Measurements from ENCODE around the gene ADGRB3. TPM values are rescaled to one million over a fixed set of nuclear protein-coding genes. Genes with fewer than 3 reads are reported as not detected.

ADGRB3 gene
- total RNA-seq, 1 experiment from 2014 or later, result 0.09 TPM

- CTCF ChIA-PET, result no interaction called here
- no peaks in the 10 kb centered on the region for H3K27me3 Mint-ChIP-seq (ENCODE audit: unreplicated experiment)
Observed at GRCh38 chr6:68625998-68626397, 9.1 kb upstream of the ADGRB3 start.

DNA sequence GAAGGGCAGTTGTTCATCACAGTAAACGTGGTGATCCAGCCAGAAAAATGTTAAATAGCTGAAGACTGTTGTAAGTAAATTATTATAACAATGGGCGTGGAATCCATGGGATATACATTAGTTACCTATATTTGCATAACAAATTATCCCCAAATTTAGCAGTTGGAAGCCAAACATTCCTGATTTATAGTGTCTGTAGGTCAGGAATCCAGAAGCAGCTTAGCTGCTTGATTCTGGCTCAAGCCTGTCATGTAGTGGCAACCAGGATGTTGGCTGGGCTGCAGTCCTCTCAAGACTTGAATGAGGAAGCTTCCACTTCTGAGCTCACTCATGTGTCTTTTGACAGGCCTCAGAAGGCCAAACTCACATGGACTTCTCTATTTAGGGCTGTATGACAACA lies 6.9 kb upstream of the ADGRB3 start:
- no TSS peak for BruUV-seq (replicated peaks)
- TF ChIP-seq, protein P1, sequence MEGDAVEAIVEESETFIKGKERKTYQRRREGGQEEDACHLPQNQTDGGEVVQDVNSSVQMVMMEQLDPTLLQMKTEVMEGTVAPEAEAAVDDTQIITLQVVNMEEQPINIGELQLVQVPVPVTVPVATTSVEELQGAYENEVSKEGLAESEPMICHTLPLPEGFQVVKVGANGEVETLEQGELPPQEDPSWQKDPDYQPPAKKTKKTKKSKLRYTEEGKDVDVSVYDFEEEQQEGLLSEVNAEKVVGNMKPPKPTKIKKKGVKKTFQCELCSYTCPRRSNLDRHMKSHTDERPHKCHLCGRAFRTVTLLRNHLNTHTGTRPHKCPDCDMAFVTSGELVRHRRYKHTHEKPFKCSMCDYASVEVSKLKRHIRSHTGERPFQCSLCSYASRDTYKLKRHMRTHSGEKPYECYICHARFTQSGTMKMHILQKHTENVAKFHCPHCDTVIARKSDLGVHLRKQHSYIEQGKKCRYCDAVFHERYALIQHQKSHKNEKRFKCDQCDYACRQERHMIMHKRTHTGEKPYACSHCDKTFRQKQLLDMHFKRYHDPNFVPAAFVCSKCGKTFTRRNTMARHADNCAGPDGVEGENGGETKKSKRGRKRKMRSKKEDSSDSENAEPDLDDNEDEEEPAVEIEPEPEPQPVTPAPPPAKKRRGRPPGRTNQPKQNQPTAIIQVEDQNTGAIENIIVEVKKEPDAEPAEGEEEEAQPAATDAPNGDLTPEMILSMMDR (IDR thresholded peaks at IDR 0.05; ENCODE audit: unreplicated experiment), result no peak
- intact Hi-C loops (cut with micrococcal nuclease; ENCODE audit: unreplicated experiment), result no loop called here
- Mint-ChIP-seq H3K9me3 (ENCODE audit: low read depth, unreplicated experiment) (peaks cover 3% of the 10 kb centered on the region), H3K4me3 (ENCODE audit: low read depth, unreplicated experiment) (no peak overlapping the region), H3K36me3 (ENCODE audit: insufficient read depth, unreplicated experiment) (no peaks in the 10 kb centered on the region), H3K4me1 (ENCODE audit: low read depth, unreplicated experiment) (no peaks in the 10 kb centered on the region), H3K27me3 (ENCODE audit: unreplicated experiment) (no peaks in the 10 kb centered on the region), H3K27ac (ENCODE audit: unreplicated experiment) (no peak overlapping the region)
- no peak for DNase-seq
- CTCF ChIA-PET, result no interaction called here

More at GRCh38 chr6:68625998-68626397, 9.1 kb upstream of the ADGRB3 start:
- Mint-ChIP-seq H3K9me3 (ENCODE audit: low read depth, unreplicated experiment) (peaks cover 3% of the 10 kb centered on the region), H3K36me3 (ENCODE audit: insufficient read depth, unreplicated experiment) (no peaks in the 10 kb centered on the region), H3K27ac (ENCODE audit: unreplicated experiment) (no peak overlapping the region), H3K4me3 (ENCODE audit: low read depth, unreplicated experiment) (no peak overlapping the region), H3K4me1 (ENCODE audit: low read depth, unreplicated experiment) (no peaks in the 10 kb centered on the region)
- TF ChIP-seq, protein P1 (IDR thresholded peaks at IDR 0.05; ENCODE audit: unreplicated experiment), result no peak
- no peak for DNase-seq
- intact Hi-C loops (cut with micrococcal nuclease; ENCODE audit: unreplicated experiment), result no loop called here
- no TSS peak for BruUV-seq (replicated peaks)

DNA sequence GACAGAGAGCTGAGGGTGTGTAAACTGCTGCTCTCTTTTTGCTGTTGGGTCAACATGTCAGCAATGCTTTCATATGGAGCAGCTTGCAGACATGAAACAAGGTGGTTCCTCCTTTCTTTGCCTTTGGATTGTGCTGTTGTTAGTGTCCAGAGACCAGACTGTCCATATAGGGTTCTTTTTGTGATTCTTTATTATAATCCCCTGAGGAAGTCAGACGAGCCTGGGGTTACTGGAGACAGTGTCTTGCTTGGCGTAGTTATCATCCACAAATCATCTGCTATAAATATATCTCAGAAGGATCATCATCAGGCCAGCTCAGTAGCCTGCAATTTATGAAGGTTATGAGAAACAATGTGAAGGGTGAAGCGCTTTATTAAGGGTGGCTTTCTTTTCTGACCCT lies 2.3 kb upstream of the ADGRB3 start:
- BruUV-seq (replicated peaks), result no TSS peak

DNA sequence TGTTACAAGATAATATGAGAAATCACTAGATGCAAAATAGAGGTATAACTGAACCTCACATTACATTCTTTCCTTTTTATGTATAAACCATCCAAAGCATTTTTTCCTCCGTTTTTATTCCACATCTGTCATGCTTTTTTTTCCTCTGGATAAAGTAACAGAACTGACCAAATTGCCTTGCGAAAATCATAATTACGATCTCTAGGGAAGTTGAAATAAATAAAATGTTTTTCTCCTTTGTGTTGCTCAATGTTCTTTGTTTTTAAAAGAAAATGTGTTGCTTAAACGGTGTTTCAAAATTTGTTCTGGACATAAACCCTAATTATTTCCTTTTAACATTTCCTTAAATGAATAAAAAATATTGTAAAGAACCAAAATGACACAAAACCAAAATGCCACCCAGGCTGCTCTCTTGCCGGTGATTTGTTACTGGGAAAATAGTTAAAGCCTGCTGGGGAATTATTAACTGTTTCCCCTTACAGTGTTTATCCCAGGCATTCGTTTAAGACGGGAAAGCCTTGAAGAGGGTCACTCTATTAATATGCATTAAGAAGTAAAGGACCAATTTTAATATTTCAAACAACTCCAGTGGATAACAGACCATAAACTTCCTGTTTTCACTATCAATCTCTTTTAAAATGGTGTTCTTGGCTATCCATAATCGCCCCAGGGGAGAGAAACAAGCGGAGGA lies 1.7 kb upstream of the ADGRB3 start:
- H3K4me3 Mint-ChIP-seq (ENCODE audit: low read depth, unreplicated experiment), result no peak overlapping the region
- peaks cover 10% of the 10 kb centered on the region for H3K4me1 Mint-ChIP-seq (ENCODE audit: low read depth, unreplicated experiment)
- intact Hi-C loops (cut with micrococcal nuclease; ENCODE audit: unreplicated experiment), result loop anchor here (10.0 kb wide), 2 partner anchors 521 to 1101 kb away; no protein-coding TSS in a partner anchor
- TF ChIP-seq, protein P1 (IDR thresholded peaks at IDR 0.05; ENCODE audit: unreplicated experiment), result no peak
- CTCF ChIA-PET, result no interaction called here
- peaks cover 38% of the 10 kb centered on the region for H3K27me3 Mint-ChIP-seq (ENCODE audit: unreplicated experiment)
- no TSS peak for BruUV-seq (replicated peaks)
- no peak for DNase-seq
- H3K9me3 Mint-ChIP-seq (ENCODE audit: low read depth, unreplicated experiment), result peaks cover 3% of the 10 kb centered on the region
- peaks cover 20% of the 10 kb centered on the region for H3K36me3 Mint-ChIP-seq (ENCODE audit: insufficient read depth, unreplicated experiment)
- H3K27ac Mint-ChIP-seq (ENCODE audit: unreplicated experiment), result no peak overlapping the region

More for the DNA sequence above, 2.3 kb upstream of the ADGRB3 start:
- Mint-ChIP-seq H3K27me3 (ENCODE audit: unreplicated experiment) (peaks cover 38% of the 10 kb centered on the region), H3K4me3 (ENCODE audit: low read depth, unreplicated experiment) (no peak overlapping the region), H3K27ac (ENCODE audit: unreplicated experiment) (no peak overlapping the region), H3K36me3 (ENCODE audit: insufficient read depth, unreplicated experiment) (peaks cover 20% of the 10 kb centered on the region), H3K4me1 (ENCODE audit: low read depth, unreplicated experiment) (peaks cover 10% of the 10 kb centered on the region), H3K9me3 (ENCODE audit: low read depth, unreplicated experiment) (peaks cover 3% of the 10 kb centered on the region)
- CTCF ChIA-PET, result no interaction called here
- no peak for DNase-seq
- TF ChIP-seq, protein P1 (IDR thresholded peaks at IDR 0.05; ENCODE audit: unreplicated experiment), result no peak
- intact Hi-C loops (cut with micrococcal nuclease; ENCODE audit: unreplicated experiment), result loop anchor here (10.0 kb wide), 2 partner anchors 522 to 1102 kb away; no protein-coding TSS in a partner anchor

Measured in Calu3 (cell line).